Ecto neural progenitor cell (in vitro differentiated cells): Measurements from ENCODE around the gene ARID2.

Experiments used
- DNase-seq: peaks from one replicate; pipeline ENCODE4 v3.0.0-alpha.2; 2018; ENCODE audit warnings: low spot score

ARID2 gene

DNA sequence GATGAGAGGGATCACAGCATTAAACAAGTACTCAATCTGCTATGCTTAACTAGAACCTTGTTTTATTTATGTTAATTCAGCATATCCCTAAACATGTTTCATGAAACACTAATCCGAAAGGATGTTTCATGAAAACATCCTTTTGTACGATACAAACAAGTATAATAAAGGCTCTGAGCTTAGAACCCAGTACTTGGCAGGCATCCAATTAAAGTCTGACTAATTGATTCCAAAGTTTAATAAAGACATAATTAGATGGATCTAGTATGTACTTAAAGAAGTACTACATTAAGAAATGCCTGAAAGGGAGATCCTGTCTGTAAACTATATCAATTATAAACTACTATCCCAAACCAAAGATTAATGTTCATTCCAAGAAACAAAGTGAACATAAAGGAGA, 209.1 kb downstream of the ARID2 start:
- DNase-seq = no peak

DNA sequence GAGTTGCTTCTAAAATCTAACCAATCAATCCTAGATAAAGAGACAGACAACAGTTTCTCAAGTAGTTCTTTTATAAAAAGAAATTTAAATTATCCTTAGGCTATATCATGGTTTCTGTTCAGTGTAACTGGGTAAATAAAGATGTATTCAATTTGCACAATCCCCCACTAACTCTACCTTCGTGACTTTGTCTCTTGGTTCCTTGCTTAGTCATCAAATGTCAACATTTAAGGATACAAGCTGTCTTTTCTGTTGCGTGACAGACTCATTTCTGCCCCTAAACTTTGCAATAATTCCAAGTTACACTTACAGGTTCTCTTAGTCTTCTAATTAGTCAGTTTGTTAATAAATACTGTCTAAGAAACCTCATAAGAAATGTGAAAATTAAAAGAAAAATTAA, 210.3 kb downstream of the ARID2 start:
- DNase-seq = no peak

DNA sequence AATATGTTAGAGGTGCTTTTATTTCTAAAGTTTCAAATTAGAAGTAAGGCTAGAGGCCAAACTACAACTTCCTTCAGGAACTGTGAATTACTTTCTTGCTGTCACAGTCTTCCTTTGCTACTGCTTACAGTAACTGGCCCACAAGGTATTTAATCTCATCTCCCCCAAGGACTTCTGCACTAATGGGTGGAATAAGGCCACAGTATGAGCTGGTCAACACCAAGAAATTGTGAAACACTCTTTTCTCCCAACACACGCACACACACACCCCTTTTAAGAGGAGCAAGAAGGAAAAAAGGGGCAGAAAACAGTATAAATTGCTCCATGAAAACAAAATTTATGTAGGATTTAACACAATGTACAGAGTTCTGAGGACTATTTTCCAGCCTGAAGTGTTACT, 215.3 kb downstream of the ARID2 start:
- no peak for DNase-seq

DNA sequence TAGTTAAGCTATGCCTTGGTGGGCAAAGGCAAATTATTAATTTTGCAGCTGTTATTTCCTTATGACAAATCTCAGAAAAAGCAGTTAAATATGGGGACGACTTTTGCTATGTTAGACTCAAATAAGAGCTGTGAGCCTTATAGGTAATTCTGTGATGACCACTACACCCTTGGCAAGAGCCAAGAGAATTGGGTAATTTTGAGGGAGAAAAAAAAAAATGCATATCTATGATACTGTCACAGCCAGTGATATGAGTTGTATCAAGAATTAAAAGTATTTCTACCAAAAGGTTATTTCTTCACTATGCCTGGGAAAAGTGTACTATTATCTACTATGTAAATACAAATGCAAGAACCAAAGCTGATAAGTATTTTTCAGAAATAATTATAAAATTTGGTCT, 216.9 kb downstream of the ARID2 start:
- DNase-seq = no peak

DNA sequence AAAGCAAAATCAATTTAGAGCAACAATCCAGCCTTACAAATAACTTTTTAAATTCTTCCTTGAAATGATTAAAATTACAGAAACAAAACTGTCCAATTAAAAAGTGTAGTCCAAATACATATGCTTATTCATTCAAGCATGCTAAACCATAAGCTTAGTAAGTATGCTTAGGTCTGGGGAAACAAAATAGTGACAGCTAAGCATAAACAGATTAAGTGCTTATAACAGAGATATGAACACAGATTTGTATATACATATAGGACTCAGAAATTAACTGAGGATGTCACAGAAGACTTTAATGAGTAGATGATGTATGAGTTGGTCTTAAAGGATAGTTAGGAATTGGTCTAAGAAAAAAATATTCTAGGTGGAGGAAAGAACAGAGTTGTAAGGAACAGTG, 219.0 kb downstream of the ARID2 start:
- no peak for DNase-seq
